AG04449 (cell line): Measurements from ENCODE around the gene HOMER2.
"Not testable (repeated sequence)": the region's sequence is repeated elsewhere in the genome, so short reads cannot be mapped to it uniquely, and the experiment has no call there.

Experiments
- CTCF ChIA-PET: fragments of 350-600 bp; formaldehyde crosslinking; extraction: SDS; loops from one replicate; lab custom pipeline; 2021; ENCODE audit warnings: antibody characterized with exemption; lab: Yijun Ruan, JAX
- POLR2A ChIA-PET: fragments of 400-600, 350-600 bp; formaldehyde crosslinking; extraction: SDS; loops from one replicate; lab custom pipeline; 2020; ENCODE audit warnings: antibody characterized with exemption, inconsistent platforms; lab: Yijun Ruan, JAX
- DNase-seq: peaks from one replicate; pipeline ENCODE4 v3.0.0-alpha.2; 2010; ENCODE audit warnings: low read depth, low spot score
- H3K4me3 ChIP-seq: 2 replicates; pipeline ENCODE4 v1.5.1; 2011; ENCODE audit warnings: low read depth, mild to moderate bottlenecking, control low read depth, low read length
- CTCF ChIP-seq: IDR thresholded peaks from one replicate; pipeline ENCODE4 v1.5.1; 2011; ENCODE audit warnings: mild to moderate bottlenecking, moderate library complexity, low read length, control low read depth, inconsistent platforms; ENCODE audit not compliant: insufficient read depth; ENCODE audit errors: missing control alignments

The HOMER2 gene

DNA sequence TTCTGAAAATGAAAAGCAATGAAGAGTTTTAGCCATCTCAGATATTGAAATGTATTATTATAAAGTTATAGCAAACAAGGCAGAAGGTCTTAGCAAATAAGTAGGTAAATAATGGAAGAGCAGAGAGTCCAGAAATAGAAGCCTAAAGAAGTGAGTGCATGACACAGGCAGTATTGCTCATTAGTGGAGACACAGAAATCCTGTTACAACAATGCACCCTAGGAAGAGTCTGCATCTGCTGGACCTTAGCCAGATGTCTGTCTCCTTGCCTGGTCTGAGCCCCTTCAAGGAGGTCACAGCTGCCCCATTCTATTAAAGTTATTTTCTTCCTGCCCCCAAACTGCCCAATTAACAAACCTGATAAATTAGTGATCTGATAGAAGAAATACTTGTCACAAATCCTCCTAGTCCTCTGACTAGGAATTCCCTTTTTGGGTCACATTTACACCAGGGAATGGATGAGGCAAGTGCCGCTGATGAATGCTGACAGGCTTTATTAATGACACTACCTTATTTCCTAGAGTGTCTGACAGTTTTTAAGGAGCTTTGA, 51.9 kb downstream of the HOMER2 start:
- CTCF ChIA-PET = interaction anchor here (1.0 kb wide), 1 partner anchor 360 kb away, joined by 3 read pairs; no protein-coding TSS in a partner anchor
- no peak for TF ChIP-seq CTCF
- no peak overlapping the region for H3K4me3 ChIP-seq
- POLR2A ChIA-PET = no interaction called here
- no peak for DNase-seq

GRCh38 chr15:82898961-82899360, 53.6 kb downstream of the HOMER2 start:
- no peak for DNase-seq
- H3K4me3 ChIP-seq = no peak overlapping the region
- ChIA-PET CTCF (no interaction called here), POLR2A (no interaction called here)
- TF ChIP-seq CTCF = no peak

- CTCF ChIA-PET = interaction anchor here (1.1 kb wide), 1 partner anchor 104 kb away, joined by 3 read pairs; no protein-coding TSS in a partner anchor
- no peak overlapping the region for H3K4me3 ChIP-seq
- no peak for DNase-seq
- POLR2A ChIA-PET = interaction anchor here (0.7 kb wide), 1 partner anchor 72 kb away, joined by 5 read pairs; no protein-coding TSS in a partner anchor
- no peak for TF ChIP-seq CTCF
These were observed 56.5 kb downstream of the HOMER2 start for GRCh38 chr15:82895983-82896382.

DNA sequence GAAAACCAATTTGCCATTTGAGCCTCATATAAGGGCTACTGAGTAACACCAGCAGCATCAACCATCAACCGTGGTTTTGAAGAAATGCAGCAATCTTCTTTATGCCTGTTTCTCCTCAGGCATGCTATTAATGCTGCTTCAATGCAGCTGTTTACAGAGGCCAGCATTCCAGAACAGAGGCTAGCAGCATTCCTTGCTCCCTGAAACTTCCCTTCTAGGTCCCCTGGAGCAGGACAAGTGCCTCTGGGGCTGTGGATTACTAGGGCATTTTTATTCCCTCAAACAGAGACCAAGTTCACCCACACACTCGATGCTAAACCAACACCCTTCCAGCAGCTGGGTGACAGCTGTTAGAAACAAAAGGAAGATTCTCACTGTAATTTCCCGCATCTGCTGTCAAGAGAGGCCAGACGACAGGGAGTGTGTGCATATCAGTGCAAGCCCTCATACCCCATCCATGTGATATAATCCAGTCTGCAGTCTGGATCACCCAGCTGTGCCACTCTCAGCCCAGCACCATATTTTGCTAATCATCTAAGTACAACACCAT, 57.5 kb downstream of the HOMER2 start:
- no peak overlapping the region for H3K4me3 ChIP-seq
- DNase-seq = no peak
- no peak for TF ChIP-seq CTCF
- POLR2A ChIA-PET = interaction anchor here (0.7 kb wide), 1 partner anchor 71 kb away, joined by 5 read pairs; no protein-coding TSS in a partner anchor
- CTCF ChIA-PET = no interaction called here

GRCh38 chr15:82893473-82893872, 59.0 kb downstream of the HOMER2 start:
- H3K4me3 ChIP-seq, CTCF ChIA-PET, POLR2A ChIA-PET, DNase-seq: not testable (repeated sequence)

DNA sequence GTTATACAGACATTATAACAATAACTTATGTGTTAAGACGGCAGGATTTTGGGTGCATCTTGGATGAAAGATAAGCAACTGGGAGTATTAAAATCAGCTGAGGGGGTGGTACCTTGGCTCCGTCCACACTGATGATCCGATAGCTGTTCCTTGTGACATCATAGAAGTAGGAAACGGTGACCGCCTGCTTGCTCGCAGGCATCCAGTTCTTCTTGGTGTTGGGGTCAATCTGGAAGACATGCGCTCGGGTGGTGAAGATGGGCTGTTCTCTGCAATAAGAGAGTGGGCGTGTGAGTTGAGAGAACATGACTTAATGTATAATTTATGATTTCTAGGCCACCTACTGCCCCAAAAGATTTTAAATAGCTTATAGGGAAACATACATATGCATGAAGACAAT, 59.9 kb downstream of the HOMER2 start:
- ChIA-PET POLR2A (no interaction called here), CTCF (no interaction called here)
- no peak overlapping the region for H3K4me3 ChIP-seq
- no peak for TF ChIP-seq CTCF
- DNase-seq = no peak
